Measurements from ENCODE around the gene ART1. TPM values are rescaled to one million over a fixed set of nuclear protein-coding genes. Genes with fewer than 3 reads are reported as not detected.

The ART1 gene
- total RNA-seq, 1 experiment from 2014 or later = not detected

- no peak overlapping the region for H3K27ac Mint-ChIP-seq
- H3K14ac ChIP-seq (ENCODE audit: insufficient read depth, low read length) = no peak overlapping the region
- H2AFZ ChIP-seq (ENCODE audit: low read length) = no peak overlapping the region
- H2BK15ac ChIP-seq (ENCODE audit: low read depth, low read length) = no peak overlapping the region
- no peak overlapping the region for H3T11ph ChIP-seq (ENCODE audit: low read length)
- no peak overlapping the region for H3K23ac ChIP-seq (ENCODE audit: insufficient read length, low read depth, low read length)
- DNase-seq = no peak
- no peak overlapping the region for H3K4ac ChIP-seq (ENCODE audit: low read depth, low read length)
- no peaks in the 10 kb centered on the region for H4K20me1 ChIP-seq (ENCODE audit: control insufficient read depth, insufficient read depth, insufficient read length)
- no peak overlapping the region for H2BK120ac ChIP-seq (ENCODE audit: low read depth, low read length, poor library complexity, severe bottlenecking)
- WGBS (ENCODE audit: extremely low coverage, insufficient read length, low lambda C conversion rate) = no CpG with 5 or more reads among the region's 5 CpGs
- no peaks in the 10 kb centered on the region for H3K4me1 ChIP-seq (ENCODE audit: insufficient read depth, low read length)
- no peaks in the 10 kb centered on the region for H3K9me3 Mint-ChIP-seq
- H3K4me1 Mint-ChIP-seq = peaks cover 0 to 12% of the 10 kb centered on the region in 2 experiments; a peak in 2 of 4 replicates
- H3K9me3 ChIP-seq (ENCODE audit: control insufficient read depth, low read depth, low read length) = no peaks in the 10 kb centered on the region
- H3K4me3 Mint-ChIP-seq = no peak overlapping the region
- H2BK12ac ChIP-seq (ENCODE audit: insufficient read length, low read depth, low read length) = no peak overlapping the region
- H4K91ac ChIP-seq (ENCODE audit: insufficient read length, low read depth, low read length) = no peak overlapping the region
- no peaks in the 10 kb centered on the region for H3K23me2 ChIP-seq (ENCODE audit: insufficient read length, low read depth, low read length, poor library complexity, severe bottlenecking)
- H3K27me3 Mint-ChIP-seq (ENCODE audit: low read depth) = peaks cover 3% of the 10 kb centered on the region; the same call in 1 of the 2 replicates
- no peak for TF ChIP-seq CTCF (conservative IDR thresholded peaks at IDR 0.05)
- no peak overlapping the region for H2BK5ac ChIP-seq (ENCODE audit: insufficient read length, low read length)
- H3K9ac ChIP-seq (ENCODE audit: extremely low read depth, insufficient read length, low read length) = no peak overlapping the region
- H3K4me2 ChIP-seq (ENCODE audit: insufficient read depth, insufficient read length, low read length) = no peak overlapping the region
- H3K27ac ChIP-seq (ENCODE audit: insufficient read length, low read depth, low read length) = no peak overlapping the region
- no peaks in the 10 kb centered on the region for H3K79me2 ChIP-seq (ENCODE audit: insufficient read depth, low read length)
- H4K8ac ChIP-seq (replicated peaks; ENCODE audit: insufficient read length, low read depth, low read length) = no peak overlapping the region
- H3K56ac ChIP-seq (ENCODE audit: insufficient read length, low read depth, low read length) = no peak overlapping the region
- H2BK20ac ChIP-seq (ENCODE audit: low read depth, low read length, poor library complexity, severe bottlenecking) = no peak overlapping the region
- no peaks in the 10 kb centered on the region; a peak in 2 of 7 replicates for H3K36me3 Mint-ChIP-seq (ENCODE audit: insufficient read depth in 1 of 3, low read depth in 3 of 3)
- no peaks in the 10 kb centered on the region for H3K27me3 ChIP-seq (ENCODE audit: insufficient read depth, low read length)
- no peak overlapping the region for H2AK5ac ChIP-seq (ENCODE audit: insufficient read length, low read length)
- H3K18ac ChIP-seq (ENCODE audit: insufficient read length, low read depth, low read length) = no peak overlapping the region
- H3K79me1 ChIP-seq (ENCODE audit: insufficient read depth, low read depth, low read length, poor library complexity, severe bottlenecking) = no peaks in the 10 kb centered on the region
- no peak overlapping the region for H4K5ac ChIP-seq (ENCODE audit: insufficient read length, low read depth, low read length)
Measured at GRCh38 chr11:3632070-3632660, 12.8 kb upstream of the ART1 start.
